Upper lobe of left lung (tissue), 6 donors: Measurements from ENCODE around the gene DDX3X. TPM values are rescaled to one million over a fixed set of nuclear protein-coding genes. Genes with fewer than 3 reads are reported as not detected.
A peak's percentile ranks its signal among the peaks of the same experiment; 100 is the strongest.

Experiments
- ATAC-seq, 2 donors: fragments of 200-7000 bp; cut with Tn5 transposase; one replicate each; pipeline ENCODE4 v1.9.1; 2022; ENCODE audit warnings: mild to moderate bottlenecking in 2 of 2, moderate library complexity in 2 of 2; ENCODE audit not compliant: low FRiP score in 2 of 2
- DNase-seq, 2 donors: peaks; one replicate each; pipeline ENCODE4 v3.0.0-alpha.2; 2019 to 2020
- H3K27ac ChIP-seq, 4 donors: fragments of 200-600 bp; sonication (generic); one replicate each; pipeline ENCODE4 v1.5.1; 2016 to 2019
- H3K27me3 ChIP-seq, 4 donors: fragments of 200-600 bp; sonication (generic); one replicate each; pipeline ENCODE4 v1.5.1; 2017 to 2019
- H3K36me3 ChIP-seq, 4 donors: fragments of 200-600 bp; sonication (generic); one replicate each; pipeline ENCODE4 v1.5.1; 2016 to 2019
- H3K4me1 ChIP-seq, 4 donors: fragments of 200-600 bp; sonication (generic); one replicate each; pipeline ENCODE4 v1.5.1; 2018 to 2019
- H3K4me3 ChIP-seq, 4 donors: fragments of 200-600 bp; sonication (generic); one replicate each; pipeline ENCODE4 v1.5.1; 2017 to 2019; ENCODE audit warnings: mild to moderate bottlenecking in 2 of 4, moderate library complexity in 1 of 4
- H3K9me3 ChIP-seq, 4 donors: fragments of 200-600 bp; sonication (generic); one replicate each; pipeline ENCODE4 v1.5.1; 2018 to 2019
- CTCF ChIP-seq, 6 experiments: fragments of 450-650 bp in 4 of 6; fragments of 200-600 bp in 2 of 6; sonication (generic) in 2 of 6; IDR thresholded peaks; one replicate each; pipeline ENCODE4 v1.5.1; 2016 to 2019; ENCODE audit warnings: antibody characterized with exemption in 6 of 6
- EP300 ChIP-seq, 4 donors: sonication (generic); formaldehyde crosslinking; IDR thresholded peaks; one replicate each; pipeline ENCODE4 v1.5.1; 2017; ENCODE audit warnings: antibody characterized with exemption in 4 of 4, control low read depth in 2 of 4
- POLR2A ChIP-seq, 4 donors: fragments of 450-650 bp; IDR thresholded peaks; one replicate each; pipeline ENCODE4 v1.5.1; 2016 to 2017; ENCODE audit warnings: antibody characterized with exemption in 4 of 4, mild to moderate bottlenecking in 2 of 4
- POLR2AphosphoS5 ChIP-seq, 2 donors: sonication (generic); formaldehyde crosslinking; IDR thresholded peaks; one replicate each; pipeline ENCODE4 v1.5.1; 2017; ENCODE audit warnings: antibody characterized with exemption in 2 of 2
- WGBS, 2 donors: methylation state at CpG; one replicate each; pipeline ENCODE4 v1.1.5; 2017 to 2018; 5-methylcytosine and 5-hydroxymethylcytosine counted together
- total RNA-seq, 6 donors: library from RNA; depleted of rRNA in 4 of 6; stranded (reverse); fragments of >200 nt in 4 of 6; gene quantifications; one replicate each; pipeline versions ENCODE4 v1.1.0 to v1.2.1, GENCODE V29; 2016 to 2021
- donor health status: DM: no; HTN: no; CAD: no; lungs with moderate emphysema.
- donor health status: DM: no; HTN: yes; CAD: no; lungs with severe emphysema.

Gene DDX3X
- total RNA-seq, 6 donors from 2014 or later, result 158 to 294 (median 244) TPM

GRCh38 chrX:41377624-41378023 is 43.7 kb downstream of the DDX3X start:
- no peaks in the 10 kb centered on the region for H3K36me3 ChIP-seq
- DNase-seq (no peak), ATAC-seq (no peak)
- TF ChIP-seq POLR2AphosphoS5 (IDR thresholded peaks at IDR 0.05), result no peak
- TF ChIP-seq POLR2A (IDR thresholded peaks at IDR 0.05), result no peak
- no peak for TF ChIP-seq EP300 (IDR thresholded peaks at IDR 0.05)
- no peak for TF ChIP-seq CTCF (IDR thresholded peaks at IDR 0.05)
- 73 to 87% methylated on average over 2 to 8 of the region's 8 CpGs for WGBS, 2 donors
- H3K4me1 ChIP-seq, result no peaks in the 10 kb centered on the region
- no peaks in the 10 kb centered on the region for H3K9me3 ChIP-seq
- H3K27me3 ChIP-seq, result no peaks in the 10 kb centered on the region
- no peak overlapping the region for H3K27ac ChIP-seq
- no peak overlapping the region for H3K4me3 ChIP-seq

- H3K9me3 ChIP-seq, result no peaks in the 10 kb centered on the region
- DNase-seq, result peak in 1 of 2 donors; percentile 73
- ATAC-seq, result peak; percentile 34 to 78
- TF ChIP-seq POLR2A (IDR thresholded peaks at IDR 0.05) (peak in 1 of 4 donors; percentile 22), CTCF (IDR thresholded peaks at IDR 0.05) (no peak), POLR2AphosphoS5 (IDR thresholded peaks at IDR 0.05) (peak in 1 of 2 donors; percentile 29), EP300 (IDR thresholded peaks at IDR 0.05) (peak in 2 of 4 donors; percentile 16 to 66)
- H3K36me3 ChIP-seq, result no peaks in the 10 kb centered on the region
- peak overlapping the region in 2 of 4 donors; percentile 44 to 69 for H3K27ac ChIP-seq
- H3K4me1 ChIP-seq, result peaks cover 0 to 4% (median 1%) of the 10 kb centered on the region in 4 donors
- 58% methylated on average over 3 to 5 of the region's 5 CpGs for WGBS, 2 donors
- H3K4me3 ChIP-seq, result no peak overlapping the region
- no peaks in the 10 kb centered on the region for H3K27me3 ChIP-seq
Measured at GRCh38 chrX:41381685-41382084, 47.7 kb downstream of the DDX3X start.

DNA sequence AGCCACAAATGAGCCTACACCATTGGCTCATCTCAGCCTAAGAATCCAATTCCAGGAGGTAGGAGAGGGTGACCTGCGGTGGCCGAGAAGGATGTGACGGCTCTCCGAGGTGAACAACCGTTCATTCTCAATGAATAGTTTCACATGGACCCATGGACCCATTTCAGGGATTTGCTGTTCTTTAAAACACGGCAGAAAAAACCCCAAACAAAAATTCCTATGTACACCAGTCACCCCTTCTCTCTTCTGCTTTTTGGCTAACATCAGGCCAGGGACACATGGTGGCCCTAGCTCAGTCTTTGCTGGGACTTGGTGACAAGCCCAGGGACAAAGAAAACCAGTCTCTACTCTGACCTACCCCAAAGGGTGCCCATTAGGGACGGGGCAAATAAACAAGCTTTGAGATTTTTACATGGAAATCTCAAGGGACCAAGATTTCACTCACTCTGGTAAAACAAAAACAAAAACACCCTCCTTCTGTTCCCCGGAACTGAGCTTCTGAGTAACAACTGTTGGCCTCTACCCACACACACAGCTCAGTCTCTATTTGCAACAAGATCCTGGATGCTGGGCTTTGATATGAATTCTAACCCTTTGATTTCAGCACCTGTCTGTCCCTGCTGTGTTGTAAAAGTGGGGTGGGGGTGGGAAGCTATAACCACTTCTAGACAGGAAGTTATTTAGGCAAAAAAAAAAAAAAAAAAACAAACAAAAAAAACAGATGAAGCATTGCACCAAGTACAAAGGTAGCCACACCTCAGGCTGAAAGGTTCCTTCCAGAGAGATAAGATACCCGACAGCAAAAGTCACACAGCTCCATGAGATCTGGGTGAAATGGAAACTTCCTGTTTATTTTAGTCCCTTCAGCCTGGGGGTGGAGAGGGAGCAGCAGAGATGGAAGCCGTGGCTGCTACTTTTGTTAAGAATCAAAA is 49.0 kb downstream of the DDX3X start:
- Histone ChIP-seq H3K9me3 (no peaks in the 10 kb centered on the region), H3K27me3 (no peaks in the 10 kb centered on the region), H3K4me1 (peaks cover 0 to 4% (median 1%) of the 10 kb centered on the region in 4 donors), H3K27ac (peak overlapping the region in 2 of 4 donors; percentile 5 to 67), H3K4me3 (no peak overlapping the region), H3K36me3 (no peaks in the 10 kb centered on the region)
- TF ChIP-seq POLR2A (IDR thresholded peaks at IDR 0.05) (no peak), EP300 (IDR thresholded peaks at IDR 0.05) (no peak), CTCF (IDR thresholded peaks at IDR 0.05) (no peak), POLR2AphosphoS5 (IDR thresholded peaks at IDR 0.05) (no peak)
- WGBS, 2 donors, result 65 to 84% methylated on average over 7 to 10 of the region's 10 CpGs
- peak in 1 of 2 donors; percentile 24 for DNase-seq
- ATAC-seq, result peak in 1 of 2 donors; percentile 40

GRCh38 chrX:41384051-41384705 is 50.2 kb downstream of the DDX3X start:
- peak overlapping the region in 1 of 4 donors; percentile 79 for H3K27ac ChIP-seq

More at GRCh38 chrX:41384051-41384705, 50.2 kb downstream of the DDX3X start:
- Histone ChIP-seq H3K4me1 (peaks cover 0 to 4% (median 1%) of the 10 kb centered on the region in 4 donors), H3K36me3 (no peaks in the 10 kb centered on the region), H3K27me3 (no peaks in the 10 kb centered on the region), H3K4me3 (no peak overlapping the region), H3K9me3 (no peaks in the 10 kb centered on the region)
- ATAC-seq (peak; percentile 87 to 94), DNase-seq (peak in 1 of 2 donors; percentile 90)
- no peak for TF ChIP-seq POLR2A (IDR thresholded peaks at IDR 0.05)
- TF ChIP-seq EP300 (IDR thresholded peaks at IDR 0.05), result no peak
- no peak for TF ChIP-seq CTCF (IDR thresholded peaks at IDR 0.05)
- TF ChIP-seq POLR2AphosphoS5 (IDR thresholded peaks at IDR 0.05), result no peak
- WGBS, 2 donors, result 51 to 90% methylated on average over 3 to 7 of the region's 10 CpGs
